GM18499 (cell line): ENCODE results near the gene CSTF1.
"Not testable (repeated sequence)": the region's sequence is repeated elsewhere in the genome, so short reads cannot be mapped to it uniquely, and the experiment has no call there.

Experiments used
- ATAC-seq: cut with Tn5 transposase; IDR thresholded peaks from one replicate; pipeline ENCODE4 v1.9.1; 2021; ENCODE audit warnings: moderate number of reproducible peaks; ENCODE audit not compliant: insufficient read depth, unreplicated experiment

CSTF1 gene

GRCh38 chr20:56400001-56400640 lies 7.7 kb downstream of the CSTF1 start:
- no peak for ATAC-seq

GRCh38 chr20:56403465-56403864 lies 11.0 kb downstream of the CSTF1 start:
- no peak for ATAC-seq

- not testable (repeated sequence) for ATAC-seq
Measured at GRCh38 chr20:56405356-56405755, 12.9 kb downstream of the CSTF1 start.

- ATAC-seq: no peak
Measured at GRCh38 chr20:56406910-56407309, 14.5 kb downstream of the CSTF1 start.

GRCh38 chr20:56409521-56409920 lies 17.1 kb downstream of the CSTF1 start:
- ATAC-seq: no peak

- ATAC-seq: no peak
Measured at GRCh38 chr20:56409956-56410355, 17.5 kb downstream of the CSTF1 start.

GRCh38 chr20:56411287-56411686 lies 18.8 kb downstream of the CSTF1 start:
- ATAC-seq: not testable (repeated sequence)

GRCh38 chr20:56411759-56412472 lies 19.5 kb downstream of the CSTF1 start, which contains the start of gene CASS4:
Gene CASS4, plus strand, starts transcription at chr20:56412260. Its CDS starts 199 bp downstream, at chr20:56412459.
- ATAC-seq: no peak

GRCh38 chr20:56412473-56412790 lies 20.0 kb downstream of the CSTF1 start:
- ATAC-seq: no peak

GRCh38 chr20:56412949-56413348 lies 20.5 kb downstream of the CSTF1 start:
- no peak for ATAC-seq

GRCh38 chr20:56414842-56415765 lies 22.7 kb downstream of the CSTF1 start:
- no peak for ATAC-seq

GRCh38 chr20:56417402-56417801 lies 25.0 kb downstream of the CSTF1 start:
- no peak for ATAC-seq

- no peak for ATAC-seq
Measured at GRCh38 chr20:56417911-56418310, 25.5 kb downstream of the CSTF1 start.

- ATAC-seq: no peak
Measured at GRCh38 chr20:56418385-56418861, 26.0 kb downstream of the CSTF1 start.

GRCh38 chr20:56420028-56420427 lies 27.6 kb downstream of the CSTF1 start:
- no peak for ATAC-seq

- no peak for ATAC-seq
Measured at GRCh38 chr20:56420940-56421688, 28.7 kb downstream of the CSTF1 start.

GRCh38 chr20:56422076-56422823 lies 29.8 kb downstream of the CSTF1 start:
- no peak for ATAC-seq

- no peak for ATAC-seq
Measured at GRCh38 chr20:56422824-56423189, 30.4 kb downstream of the CSTF1 start.

- no peak for ATAC-seq
Measured at GRCh38 chr20:56423211-56423610, 30.8 kb downstream of the CSTF1 start.

- ATAC-seq: no peak
Measured at GRCh38 chr20:56423886-56424285, 31.4 kb downstream of the CSTF1 start.
